ENCODE results near the gene ZNF93.
A peak's percentile ranks its signal among the peaks of the same experiment; 100 is the strongest.
"Not testable (repeated sequence)": the region's sequence is repeated elsewhere in the genome, so short reads cannot be mapped to it uniquely, and the experiment has no call there.

ZNF93 gene

GRCh38 chr19:19900729-19901444 lies at the start of gene ZNF93:
TSS of gene ZNF93 (plus strand) at chr19:19900946. CDS start at chr19:19901089, 143 bp downstream.
- peak; percentile 82 for FAIRE-seq

GRCh38 chr19:19851740-19852139 lies 49.0 kb upstream of the ZNF93 start:
- FAIRE-seq: not testable (repeated sequence)

GRCh38 chr19:19858751-19859150 lies 42.0 kb upstream of the ZNF93 start:
- FAIRE-seq: no peak

GRCh38 chr19:19860756-19861390 lies 39.9 kb upstream of the ZNF93 start:
- FAIRE-seq: no peak

GRCh38 chr19:19865750-19866610 lies 34.8 kb upstream of the ZNF93 start, which contains the start of gene ZNF253:
TSS of gene ZNF253 (plus strand) at chr19:19865882. CDS start at chr19:19865997, 115 bp downstream.
- peak; percentile 68 for FAIRE-seq

- FAIRE-seq: no peak
Observed at GRCh38 chr19:19866611-19867248, 34.0 kb upstream of the ZNF93 start.

GRCh38 chr19:19870086-19870485 lies 30.7 kb upstream of the ZNF93 start:
- not testable (repeated sequence) for FAIRE-seq

- FAIRE-seq: no peak
Observed at GRCh38 chr19:19871932-19872331, 28.8 kb upstream of the ZNF93 start.

GRCh38 chr19:19873381-19873780 lies 27.4 kb upstream of the ZNF93 start:
- FAIRE-seq: no peak

- no peak for FAIRE-seq
Observed at GRCh38 chr19:19877724-19878123, 23.0 kb upstream of the ZNF93 start.

GRCh38 chr19:19884583-19884982 lies 16.2 kb upstream of the ZNF93 start:
- FAIRE-seq: no peak

- not testable (repeated sequence) for FAIRE-seq
Observed at GRCh38 chr19:19892055-19892941, 8.4 kb upstream of the ZNF93 start.

- no peak for FAIRE-seq
Observed at GRCh38 chr19:19900139-19900728, 512 bp upstream of the ZNF93 start.

- not testable (repeated sequence) for FAIRE-seq
Observed at GRCh38 chr19:19907551-19907950, 6.8 kb downstream of the ZNF93 start.

GRCh38 chr19:19909654-19910053 lies 8.9 kb downstream of the ZNF93 start:
- no peak for FAIRE-seq

GRCh38 chr19:19911150-19911549 lies 10.4 kb downstream of the ZNF93 start:
- no peak for FAIRE-seq

GRCh38 chr19:19914596-19914995 lies 13.8 kb downstream of the ZNF93 start:
- no peak for FAIRE-seq

GRCh38 chr19:19930417-19930816 lies 29.7 kb downstream of the ZNF93 start:
- FAIRE-seq: not testable (repeated sequence)

- not testable (repeated sequence) for FAIRE-seq
Observed at GRCh38 chr19:19933432-19934314, 32.9 kb downstream of the ZNF93 start.

GRCh38 chr19:19937403-19937802 lies 36.7 kb downstream of the ZNF93 start:
- no peak for FAIRE-seq
